ENCODE results near the gene DLG2.

Gene DLG2

GRCh38 chr11:84612645-84613044 lies 1014.5 kb downstream of the DLG2 start:
- no peak for DNase-seq

GRCh38 chr11:84608837-84609196 lies 1018.3 kb downstream of the DLG2 start:
- no peak for DNase-seq

GRCh38 chr11:84607975-84608836 lies 1018.9 kb downstream of the DLG2 start:
- no peak for DNase-seq

GRCh38 chr11:84594602-84595001 lies 1032.5 kb downstream of the DLG2 start:
- DNase-seq, result no peak

GRCh38 chr11:84590106-84590505 lies 1037.0 kb downstream of the DLG2 start:
- no peak for DNase-seq

GRCh38 chr11:84588131-84588829 lies 1038.9 kb downstream of the DLG2 start:
- DNase-seq, result no peak

GRCh38 chr11:84583106-84583505 lies 1044.0 kb downstream of the DLG2 start:
- no peak for DNase-seq

GRCh38 chr11:84581083-84581482 lies 1046.1 kb downstream of the DLG2 start:
- no peak for DNase-seq

- DNase-seq, result no peak
Measured at GRCh38 chr11:84580428-84580827, 1046.7 kb downstream of the DLG2 start.

GRCh38 chr11:84573868-84574267 lies 1053.3 kb downstream of the DLG2 start:
- DNase-seq, result no peak

- no peak for DNase-seq
Measured at GRCh38 chr11:84566671-84567070, 1060.5 kb downstream of the DLG2 start.

GRCh38 chr11:84564867-84565184 lies 1062.3 kb downstream of the DLG2 start:
- no peak for DNase-seq

- DNase-seq, result no peak
Measured at GRCh38 chr11:84564180-84564866, 1062.8 kb downstream of the DLG2 start.

GRCh38 chr11:84563356-84563755 lies 1063.8 kb downstream of the DLG2 start:
- DNase-seq, result no peak

GRCh38 chr11:84560206-84560605 lies 1066.9 kb downstream of the DLG2 start:
- no peak for DNase-seq

GRCh38 chr11:84558085-84558905 lies 1068.8 kb downstream of the DLG2 start:
- DNase-seq, result no peak

GRCh38 chr11:84552791-84553190 lies 1074.4 kb downstream of the DLG2 start:
- DNase-seq, result no peak

GRCh38 chr11:84549217-84549616 lies 1077.9 kb downstream of the DLG2 start:
- DNase-seq, result no peak

GRCh38 chr11:84544566-84544965 lies 1082.6 kb downstream of the DLG2 start:
- no peak for DNase-seq

GRCh38 chr11:84543367-84544159 lies 1083.6 kb downstream of the DLG2 start:
- no peak for DNase-seq

GRCh38 chr11:84541731-84542340 lies 1085.3 kb downstream of the DLG2 start:
- DNase-seq, result no peak

GRCh38 chr11:84536456-84536855 lies 1090.7 kb downstream of the DLG2 start:
- DNase-seq, result no peak

All from activated CD8-positive, alpha-beta memory T cell treated with anti-CD3 and anti-CD28 coated beads for 24 hours (primary cell).